Hepatocyte (in vitro differentiated cells): ENCODE results near the gene WAC. TPM values are rescaled to one million over a fixed set of nuclear protein-coding genes. Genes with fewer than 3 reads are reported as not detected.

ENCODE experiments used
- DNase-seq: peaks from one replicate; pipeline ENCODE4 v3.0.0-alpha.2; 2016; ENCODE audit warnings: low spot score
- H2AFZ ChIP-seq: fragments of 200-600 bp; sonication (generic); 2 replicates; pipeline ENCODE4 v1.6.0; 2016; ENCODE audit warnings: antibody characterized with exemption, mild to moderate bottlenecking
- H3K27ac ChIP-seq: fragments of 200-600 bp; sonication (generic); 2 replicates; pipeline ENCODE4 v1.5.1; 2016; ENCODE audit warnings: mild to moderate bottlenecking
- H3K27me3 ChIP-seq: fragments of 200-600 bp; sonication (generic); 2 replicates; pipeline ENCODE4 v1.6.1; 2016
- H3K36me3 ChIP-seq: fragments of 200-600 bp; sonication (generic); replicated peaks from 2 replicates; pipeline ENCODE4 v1.5.1; 2016; ENCODE audit warnings: low read depth; ENCODE audit not compliant: insufficient read depth
- H3K4me1 ChIP-seq: fragments of 200-600 bp; sonication (generic); 2 replicates; pipeline ENCODE4 v1.5.1; 2016; ENCODE audit warnings: mild to moderate bottlenecking, moderate library complexity; ENCODE audit not compliant: insufficient read depth
- H3K4me2 ChIP-seq: fragments of 200-600 bp; sonication (generic); 2 replicates; pipeline ENCODE4 v1.6.0; 2016
- H3K4me3 ChIP-seq: fragments of 200-600 bp; sonication (generic); 2 replicates; pipeline ENCODE4 v1.5.1; 2016; ENCODE audit warnings: mild to moderate bottlenecking
- H3K79me2 ChIP-seq: fragments of 200-600 bp; sonication (generic); 2 replicates; pipeline ENCODE4 v1.6.0; 2017; ENCODE audit warnings: mild to moderate bottlenecking
- H3K9me2 ChIP-seq: fragments of 200-600 bp; sonication (generic); replicated peaks from 2 replicates; pipeline ENCODE4 v1.6.0; 2017; ENCODE audit warnings: mild to moderate bottlenecking; ENCODE audit not compliant: insufficient read depth
- H3K9me3 ChIP-seq: fragments of 200-600 bp; sonication (generic); 2 replicates; pipeline ENCODE4 v1.5.1; 2016; ENCODE audit warnings: low read depth, mild to moderate bottlenecking
- H4K20me1 ChIP-seq: fragments of 200-600 bp; sonication (generic); 2 replicates; pipeline ENCODE4 v1.6.0; 2016; ENCODE audit warnings: mild to moderate bottlenecking; ENCODE audit not compliant: insufficient read depth, poor library complexity, severe bottlenecking
- CTCF ChIP-seq: fragments of 200-600 bp; sonication (generic); IDR thresholded peaks from 2 replicates; pipeline ENCODE4 v1.5.1; 2016; ENCODE audit warnings: antibody characterized with exemption, mild to moderate bottlenecking; ENCODE audit not compliant: poor library complexity
- EZH2 ChIP-seq: fragments of 200-600 bp; sonication (generic); IDR thresholded peaks from 2 replicates; pipeline ENCODE4 v1.6.1; 2016; ENCODE audit warnings: antibody characterized with exemption, mild to moderate bottlenecking, borderline replicate concordance
- EZH2phosphoT487 ChIP-seq: fragments of 200-600 bp; sonication (generic); IDR thresholded peaks from one replicate; pipeline ENCODE4 v1.6.1; 2018; ENCODE audit warnings: antibody characterized with exemption, mild to moderate bottlenecking, low read depth, moderate library complexity; ENCODE audit not compliant: unreplicated experiment, severe bottlenecking
- WGBS: methylation state at CpG from one replicate; pipeline ENCODE4 v1.1.6; 2016; ENCODE audit warnings: low lambda C conversion rate; ENCODE audit errors: missing lambda C conversion rate; 5-methylcytosine and 5-hydroxymethylcytosine counted together
- polyA plus RNA-seq: library from polyadenylated mRNA; unstranded; fragments of >200 nt; fragmentation: Nextera tagmentation; extraction: Ambion mirVana; gene quantifications from 2 replicates; pipeline ENCODE4 v1.2.1, GENCODE V29; 2016
- total RNA-seq: library from RNA; depleted of rRNA; stranded (reverse); fragments of >200 nt; gene quantifications from 2 replicates; pipeline ENCODE4 v1.2.3, GENCODE V29; 2014

Gene WAC
- total and polyA plus RNA-seq, 2 experiments from 2014 or later = 59.4 to 94.6 TPM

DNA sequence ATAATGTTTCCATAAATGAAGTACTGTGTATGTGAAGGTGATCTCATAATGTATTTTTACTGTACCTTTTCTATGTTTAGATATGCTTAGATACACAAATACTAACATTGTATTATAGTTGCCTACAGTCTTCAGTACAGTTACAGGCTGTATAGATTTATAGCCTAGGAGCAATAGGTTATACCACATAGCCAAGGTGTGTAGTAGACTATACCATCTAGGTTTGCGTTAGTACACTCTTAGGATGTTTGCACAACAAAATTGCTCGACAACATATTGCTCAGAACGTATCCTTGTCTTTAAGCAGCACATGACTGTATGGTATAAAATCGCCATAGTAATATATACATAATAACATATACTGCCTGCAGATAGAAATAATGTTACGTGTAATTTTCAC, 42.9 kb downstream of the WAC start:
- peaks cover 98% of the 10 kb centered on the region for H4K20me1 ChIP-seq
- peaks cover 9% of the 10 kb centered on the region for H3K4me1 ChIP-seq
- 90% methylated on average over 5 of the region's 5 CpGs for WGBS

GRCh38 chr10:28577506-28577905, 44.6 kb downstream of the WAC start:
- no peaks in the 10 kb centered on the region for H3K27me3 ChIP-seq
- H3K27ac ChIP-seq = no peak overlapping the region
- H3K79me2 ChIP-seq = peaks cover 100% of the 10 kb centered on the region
- TF ChIP-seq EZH2phosphoT487 = no peak
- TF ChIP-seq EZH2 = no peak
- TF ChIP-seq CTCF = no peak
- no peak overlapping the region for H3K4me3 ChIP-seq
- H3K4me1 ChIP-seq = peaks cover 9% of the 10 kb centered on the region
- no peak overlapping the region for H2AFZ ChIP-seq
- no peaks in the 10 kb centered on the region for H3K9me2 ChIP-seq
- H3K9me3 ChIP-seq = no peaks in the 10 kb centered on the region
- whole genome bisulfite sequencing = 94% methylated on average over 4 of the region's 4 CpGs
- H3K4me2 ChIP-seq = no peak overlapping the region
- H4K20me1 ChIP-seq = peaks cover 96% of the 10 kb centered on the region
- no peak for DNase-seq
- no peaks in the 10 kb centered on the region for H3K36me3 ChIP-seq

More for the DNA sequence above, 42.9 kb downstream of the WAC start:
- no peaks in the 10 kb centered on the region for H3K27me3 ChIP-seq
- no peak overlapping the region for H3K27ac ChIP-seq
- no peak overlapping the region for H2AFZ ChIP-seq
- H3K9me3 ChIP-seq = no peaks in the 10 kb centered on the region
- no peak for DNase-seq
- no peak overlapping the region for H3K4me2 ChIP-seq
- no peak for TF ChIP-seq CTCF
- TF ChIP-seq EZH2phosphoT487 = no peak
- TF ChIP-seq EZH2 = no peak
- H3K9me2 ChIP-seq = no peaks in the 10 kb centered on the region
- no peaks in the 10 kb centered on the region for H3K36me3 ChIP-seq
- no peak overlapping the region for H3K4me3 ChIP-seq
- H3K79me2 ChIP-seq = peaks cover 100% of the 10 kb centered on the region

DNA sequence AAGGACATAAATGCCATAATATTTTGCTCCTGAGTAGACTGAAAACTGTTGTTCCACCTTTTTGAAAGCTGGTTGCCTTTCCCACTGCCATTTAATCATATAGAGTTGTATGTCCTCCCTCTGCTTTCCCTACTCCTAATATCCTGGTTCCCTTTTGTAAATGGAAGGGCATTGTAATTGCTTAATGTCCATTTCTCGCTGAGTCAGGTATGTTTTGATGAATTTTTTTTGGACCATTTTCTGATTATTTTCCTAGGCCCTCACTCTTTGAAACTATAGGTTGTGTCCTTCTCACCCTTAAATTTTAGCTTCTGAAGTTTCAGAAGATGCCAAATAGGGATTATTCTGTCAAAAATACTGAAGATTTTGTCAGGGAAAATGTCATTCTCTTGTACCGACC, 45.5 kb downstream of the WAC start:
- no peak overlapping the region for H3K27ac ChIP-seq
- DNase-seq = no peak
- H2AFZ ChIP-seq = no peak overlapping the region
- no peak overlapping the region for H3K4me2 ChIP-seq
- WGBS = 93% methylated on average over 2 of the region's 2 CpGs
- H3K9me2 ChIP-seq = no peaks in the 10 kb centered on the region
- peaks cover 100% of the 10 kb centered on the region for H3K79me2 ChIP-seq
- peaks cover 6% of the 10 kb centered on the region for H3K4me1 ChIP-seq
- no peaks in the 10 kb centered on the region for H3K27me3 ChIP-seq
- no peak overlapping the region for H3K4me3 ChIP-seq
- H3K9me3 ChIP-seq = no peaks in the 10 kb centered on the region
- H3K36me3 ChIP-seq = no peaks in the 10 kb centered on the region
- TF ChIP-seq EZH2phosphoT487 (no peak), EZH2 (no peak), CTCF (no peak)
- H4K20me1 ChIP-seq = peaks cover 97% of the 10 kb centered on the region

GRCh38 chr10:28580825-28581224, 47.9 kb downstream of the WAC start:
- H4K20me1 ChIP-seq = peaks cover 84% of the 10 kb centered on the region
- no peak overlapping the region for H3K27ac ChIP-seq
- WGBS = 81% methylated on average over 1 of the region's 1 CpG
- TF ChIP-seq EZH2phosphoT487 (no peak), CTCF (no peak), EZH2 (no peak)
- no peaks in the 10 kb centered on the region for H3K36me3 ChIP-seq
- H3K4me2 ChIP-seq = no peak overlapping the region
- no peak overlapping the region for H2AFZ ChIP-seq
- H3K79me2 ChIP-seq = peaks cover 100% of the 10 kb centered on the region
- no peaks in the 10 kb centered on the region for H3K9me3 ChIP-seq
- H3K27me3 ChIP-seq = no peaks in the 10 kb centered on the region
- no peaks in the 10 kb centered on the region for H3K9me2 ChIP-seq
- H3K4me1 ChIP-seq = peaks cover 4% of the 10 kb centered on the region
- no peak for DNase-seq
- H3K4me3 ChIP-seq = no peak overlapping the region
